Neural cell (in vitro differentiated cells): ENCODE results near the gene GPAT2.
"Not testable (repeated sequence)": the region's sequence is repeated elsewhere in the genome, so short reads cannot be mapped to it uniquely, and the experiment has no call there.

Experiments
- EZH2 ChIP-seq: fragments of 200-600, 300-800 bp; shearing (Covaris generic), sonication (generic); IDR thresholded peaks from 2 replicates; pipeline ENCODE4 v1.6.1; 2014; ENCODE audit warnings: antibody characterized with exemption, low read length, borderline replicate concordance, mild to moderate bottlenecking; ENCODE audit not compliant: insufficient read depth, poor library complexity, severe bottlenecking
- MXI1 ChIP-seq: fragments of 450-650 bp; conservative IDR thresholded peaks from 2 replicates; pipeline ENCODE4 v1.6.1; 2014; ENCODE audit warnings: antibody characterized with exemption, mild to moderate bottlenecking; ENCODE audit not compliant: poor library complexity, severe bottlenecking
- TAF1 ChIP-seq: IDR thresholded peaks from 2 replicates; pipeline ENCODE4 v1.6.1; 2012; ENCODE audit warnings: low read depth
- TF ChIP-seq, protein P1 (sequence below): fragments of 450-650 bp; IDR thresholded peaks from 2 replicates; pipeline ENCODE4 v1.5.1; 2014; ENCODE audit warnings: antibody characterized with exemption, mild to moderate bottlenecking, moderate library complexity; ENCODE audit not compliant: poor library complexity, severe bottlenecking
- TF ChIP-seq, protein P2 (sequence below): IDR thresholded peaks from 2 replicates; pipeline ENCODE4 v1.6.1; 2012; ENCODE audit warnings: borderline replicate concordance

- TF ChIP-seq, protein P1, sequence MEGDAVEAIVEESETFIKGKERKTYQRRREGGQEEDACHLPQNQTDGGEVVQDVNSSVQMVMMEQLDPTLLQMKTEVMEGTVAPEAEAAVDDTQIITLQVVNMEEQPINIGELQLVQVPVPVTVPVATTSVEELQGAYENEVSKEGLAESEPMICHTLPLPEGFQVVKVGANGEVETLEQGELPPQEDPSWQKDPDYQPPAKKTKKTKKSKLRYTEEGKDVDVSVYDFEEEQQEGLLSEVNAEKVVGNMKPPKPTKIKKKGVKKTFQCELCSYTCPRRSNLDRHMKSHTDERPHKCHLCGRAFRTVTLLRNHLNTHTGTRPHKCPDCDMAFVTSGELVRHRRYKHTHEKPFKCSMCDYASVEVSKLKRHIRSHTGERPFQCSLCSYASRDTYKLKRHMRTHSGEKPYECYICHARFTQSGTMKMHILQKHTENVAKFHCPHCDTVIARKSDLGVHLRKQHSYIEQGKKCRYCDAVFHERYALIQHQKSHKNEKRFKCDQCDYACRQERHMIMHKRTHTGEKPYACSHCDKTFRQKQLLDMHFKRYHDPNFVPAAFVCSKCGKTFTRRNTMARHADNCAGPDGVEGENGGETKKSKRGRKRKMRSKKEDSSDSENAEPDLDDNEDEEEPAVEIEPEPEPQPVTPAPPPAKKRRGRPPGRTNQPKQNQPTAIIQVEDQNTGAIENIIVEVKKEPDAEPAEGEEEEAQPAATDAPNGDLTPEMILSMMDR, result not testable (repeated sequence)
- TF ChIP-seq TAF1, MXI1, EZH2: not testable (repeated sequence)
- TF ChIP-seq, protein P2, sequence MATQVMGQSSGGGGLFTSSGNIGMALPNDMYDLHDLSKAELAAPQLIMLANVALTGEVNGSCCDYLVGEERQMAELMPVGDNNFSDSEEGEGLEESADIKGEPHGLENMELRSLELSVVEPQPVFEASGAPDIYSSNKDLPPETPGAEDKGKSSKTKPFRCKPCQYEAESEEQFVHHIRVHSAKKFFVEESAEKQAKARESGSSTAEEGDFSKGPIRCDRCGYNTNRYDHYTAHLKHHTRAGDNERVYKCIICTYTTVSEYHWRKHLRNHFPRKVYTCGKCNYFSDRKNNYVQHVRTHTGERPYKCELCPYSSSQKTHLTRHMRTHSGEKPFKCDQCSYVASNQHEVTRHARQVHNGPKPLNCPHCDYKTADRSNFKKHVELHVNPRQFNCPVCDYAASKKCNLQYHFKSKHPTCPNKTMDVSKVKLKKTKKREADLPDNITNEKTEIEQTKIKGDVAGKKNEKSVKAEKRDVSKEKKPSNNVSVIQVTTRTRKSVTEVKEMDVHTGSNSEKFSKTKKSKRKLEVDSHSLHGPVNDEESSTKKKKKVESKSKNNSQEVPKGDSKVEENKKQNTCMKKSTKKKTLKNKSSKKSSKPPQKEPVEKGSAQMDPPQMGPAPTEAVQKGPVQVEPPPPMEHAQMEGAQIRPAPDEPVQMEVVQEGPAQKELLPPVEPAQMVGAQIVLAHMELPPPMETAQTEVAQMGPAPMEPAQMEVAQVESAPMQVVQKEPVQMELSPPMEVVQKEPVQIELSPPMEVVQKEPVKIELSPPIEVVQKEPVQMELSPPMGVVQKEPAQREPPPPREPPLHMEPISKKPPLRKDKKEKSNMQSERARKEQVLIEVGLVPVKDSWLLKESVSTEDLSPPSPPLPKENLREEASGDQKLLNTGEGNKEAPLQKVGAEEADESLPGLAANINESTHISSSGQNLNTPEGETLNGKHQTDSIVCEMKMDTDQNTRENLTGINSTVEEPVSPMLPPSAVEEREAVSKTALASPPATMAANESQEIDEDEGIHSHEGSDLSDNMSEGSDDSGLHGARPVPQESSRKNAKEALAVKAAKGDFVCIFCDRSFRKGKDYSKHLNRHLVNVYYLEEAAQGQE, result not testable (repeated sequence)
These were observed 42.6 kb downstream of the GPAT2 start for GRCh38 chr2:95992102-95992501.
